Glutamatergic neuron (in vitro differentiated cells): Measurements from ENCODE around the gene TM2D3. TPM values are rescaled to one million over a fixed set of nuclear protein-coding genes. Genes with fewer than 3 reads are reported as not detected.
A peak's percentile ranks its signal among the peaks of the same experiment; 100 is the strongest.

Experiments
- DNase-seq: peaks from one replicate; pipeline ENCODE4 v3.0.0; 2022
- H3K27ac Mint-ChIP-seq: one replicate; pipeline ENCODE4 v1.8.0; 2020; ENCODE audit warnings: mild to moderate bottlenecking, mixed read lengths, inconsistent platforms; ENCODE audit not compliant: unreplicated experiment
- H3K27me3 Mint-ChIP-seq: one replicate; pipeline ENCODE4 v1.8.0; 2020; ENCODE audit warnings: mild to moderate bottlenecking, moderate library complexity, mixed read lengths, inconsistent platforms; ENCODE audit not compliant: unreplicated experiment
- H3K36me3 Mint-ChIP-seq: one replicate; pipeline ENCODE4 v1.8.0; 2020; ENCODE audit warnings: mild to moderate bottlenecking, mixed read lengths, inconsistent platforms; ENCODE audit not compliant: unreplicated experiment
- H3K4me1 Mint-ChIP-seq: one replicate; pipeline ENCODE4 v1.8.0; 2020; ENCODE audit warnings: mild to moderate bottlenecking, low read depth, mixed read lengths, inconsistent platforms; ENCODE audit not compliant: unreplicated experiment
- H3K4me3 Mint-ChIP-seq: one replicate; pipeline ENCODE4 v1.8.0; 2020; ENCODE audit warnings: mild to moderate bottlenecking, mixed read lengths, inconsistent platforms; ENCODE audit not compliant: unreplicated experiment
- H3K9me3 Mint-ChIP-seq: one replicate; pipeline ENCODE4 v1.8.0; 2020; ENCODE audit warnings: mild to moderate bottlenecking, moderate library complexity, mixed read lengths, inconsistent platforms; ENCODE audit not compliant: unreplicated experiment
- CTCF ChIP-seq: fragments of 200-600 bp; sonication (generic); IDR thresholded peaks from one replicate; pipeline ENCODE4 v1.5.0; 2021; ENCODE audit not compliant: partially characterized antibody, unreplicated experiment
- total RNA-seq: library from RNA; stranded (reverse); fragmentation: NEBNext Ultra II Directional; extraction: Animal tissue kit (Norgen Biotek cat#: 25700); gene quantifications from one replicate; pipeline ENCODE4 v1.2.1, GENCODE V29; 2021; ENCODE audit not compliant: unreplicated experiment

The TM2D3 gene
- total RNA-seq, 1 donor from 2014 or later: 58.6 TPM

- DNase-seq: peak; percentile 68
- TF ChIP-seq CTCF: no peak
- H3K27me3 Mint-ChIP-seq: peaks cover 15% of the 10 kb centered on the region
- peak overlapping the region; percentile 87 for H3K27ac Mint-ChIP-seq
- no peaks in the 10 kb centered on the region for H3K36me3 Mint-ChIP-seq
- peaks cover 48% of the 10 kb centered on the region for H3K4me1 Mint-ChIP-seq
- H3K4me3 Mint-ChIP-seq: peak overlapping the region; percentile 63
- H3K9me3 Mint-ChIP-seq: peaks cover 20% of the 10 kb centered on the region
Observed at GRCh38 chr15:101613130-101614000, 38.8 kb downstream of the TM2D3 start.

- H3K27me3 Mint-ChIP-seq: peaks cover 13% of the 10 kb centered on the region
- H3K9me3 Mint-ChIP-seq: peaks cover 18% of the 10 kb centered on the region
- H3K36me3 Mint-ChIP-seq: no peaks in the 10 kb centered on the region
- H3K27ac Mint-ChIP-seq: no peak overlapping the region
- peaks cover 43% of the 10 kb centered on the region for H3K4me1 Mint-ChIP-seq
- DNase-seq: no peak
- TF ChIP-seq CTCF: no peak
- H3K4me3 Mint-ChIP-seq: no peak overlapping the region
Observed at GRCh38 chr15:101612676-101613075, 39.5 kb downstream of the TM2D3 start.

- Mint-ChIP-seq H3K36me3 (no peaks in the 10 kb centered on the region), H3K27me3 (peaks cover 13% of the 10 kb centered on the region), H3K9me3 (peaks cover 15% of the 10 kb centered on the region), H3K4me1 (peaks cover 39% of the 10 kb centered on the region), H3K4me3 (no peak overlapping the region), H3K27ac (no peak overlapping the region)
- DNase-seq: no peak
- no peak for TF ChIP-seq CTCF
Observed at GRCh38 chr15:101611580-101612299, 40.4 kb downstream of the TM2D3 start.

GRCh38 chr15:101611007-101611406 is 41.2 kb downstream of the TM2D3 start:
- H3K9me3 Mint-ChIP-seq: peaks cover 15% of the 10 kb centered on the region
- DNase-seq: no peak
- H3K36me3 Mint-ChIP-seq: no peaks in the 10 kb centered on the region
- H3K4me3 Mint-ChIP-seq: no peak overlapping the region
- H3K27me3 Mint-ChIP-seq: peaks cover 13% of the 10 kb centered on the region
- H3K27ac Mint-ChIP-seq: no peak overlapping the region
- TF ChIP-seq CTCF: no peak
- H3K4me1 Mint-ChIP-seq: peaks cover 31% of the 10 kb centered on the region

- peaks cover 27% of the 10 kb centered on the region for H3K4me1 Mint-ChIP-seq
- H3K9me3 Mint-ChIP-seq: peaks cover 15% of the 10 kb centered on the region
Observed at GRCh38 chr15:101610611-101611000, 41.6 kb downstream of the TM2D3 start.

More at GRCh38 chr15:101610611-101611000, 41.6 kb downstream of the TM2D3 start:
- no peaks in the 10 kb centered on the region for H3K36me3 Mint-ChIP-seq
- H3K27me3 Mint-ChIP-seq: peaks cover 11% of the 10 kb centered on the region
- no peak for TF ChIP-seq CTCF
- H3K27ac Mint-ChIP-seq: no peak overlapping the region
- no peak overlapping the region for H3K4me3 Mint-ChIP-seq
- no peak for DNase-seq
